ENCODE results near the gene HOXC5. TPM values are rescaled to one million over a fixed set of nuclear protein-coding genes. Genes with fewer than 3 reads are reported as not detected.
A peak's percentile ranks its signal among the peaks of the same experiment; 100 is the strongest.

Gene HOXC5
- total RNA-seq, 1 experiment from 2014 or later = not detected

- no peak for DNase-seq
- H3K9me3 Mint-ChIP-seq (ENCODE audit: low read depth, unreplicated experiment) = no peaks in the 10 kb centered on the region
- peaks cover 37% of the 10 kb centered on the region for H3K4me1 Mint-ChIP-seq (ENCODE audit: low read depth, unreplicated experiment)
- H3K4me3 Mint-ChIP-seq (ENCODE audit: low read depth, unreplicated experiment) = peak overlapping the region; percentile 64
- peaks cover 92% of the 10 kb centered on the region for H3K27me3 Mint-ChIP-seq (ENCODE audit: unreplicated experiment)
- intact Hi-C loops (cut with micrococcal nuclease; ENCODE audit: unreplicated experiment) = no loop called here
- CTCF ChIA-PET = interaction anchor here (0.6 to 0.7 kb wide), 2 partner anchors 14 to 194 kb away, joined by 6 read pairs; partner anchors contain the start of genes HOXC8 and SMUG1
- H3K36me3 Mint-ChIP-seq (ENCODE audit: insufficient read depth, unreplicated experiment) = peaks cover 20% of the 10 kb centered on the region
- H3K27ac Mint-ChIP-seq (ENCODE audit: unreplicated experiment) = peak overlapping the region; percentile 59
- BruUV-seq (replicated peaks) = no TSS peak
- TF ChIP-seq CTCF (IDR thresholded peaks at IDR 0.05; ENCODE audit: unreplicated experiment) = no peak
These were observed 37.9 kb upstream of the HOXC5 start for GRCh38 chr12:53995002-53995377.

GRCh38 chr12:53995378-53996239 is 37.2 kb upstream of the HOXC5 start:
- TF ChIP-seq CTCF (IDR thresholded peaks at IDR 0.05; ENCODE audit: unreplicated experiment) = no peak
- Mint-ChIP-seq H3K4me1 (ENCODE audit: low read depth, unreplicated experiment) (peaks cover 31% of the 10 kb centered on the region), H3K9me3 (ENCODE audit: low read depth, unreplicated experiment) (no peaks in the 10 kb centered on the region), H3K36me3 (ENCODE audit: insufficient read depth, unreplicated experiment) (peaks cover 26% of the 10 kb centered on the region), H3K27me3 (ENCODE audit: unreplicated experiment) (peaks cover 89% of the 10 kb centered on the region), H3K4me3 (ENCODE audit: low read depth, unreplicated experiment) (peak overlapping the region; percentile 64), H3K27ac (ENCODE audit: unreplicated experiment) (peak overlapping the region; percentile 59)
- DNase-seq = peak; percentile 79
- intact Hi-C loops (cut with micrococcal nuclease; ENCODE audit: unreplicated experiment) = no loop called here
- BruUV-seq (replicated peaks) = no TSS peak
- CTCF ChIA-PET = interaction anchor here (0.6 to 0.7 kb wide), 4 partner anchors 13 to 384 kb away, joined by 3 to 6 read pairs (median 6); partner anchors contain the start of genes HOXC8 and SMUG1

GRCh38 chr12:53996240-53997203 is 36.3 kb upstream of the HOXC5 start:
- TSS peak; percentile 48 for BruUV-seq (replicated peaks)
- Mint-ChIP-seq H3K27me3 (ENCODE audit: unreplicated experiment) (peaks cover 89% of the 10 kb centered on the region), H3K27ac (ENCODE audit: unreplicated experiment) (peak overlapping the region; percentile 59), H3K9me3 (ENCODE audit: low read depth, unreplicated experiment) (no peaks in the 10 kb centered on the region), H3K4me1 (ENCODE audit: low read depth, unreplicated experiment) (peaks cover 31% of the 10 kb centered on the region), H3K36me3 (ENCODE audit: insufficient read depth, unreplicated experiment) (peaks cover 27% of the 10 kb centered on the region), H3K4me3 (ENCODE audit: low read depth, unreplicated experiment) (peak overlapping the region; percentile 64)
- CTCF ChIA-PET = interaction anchor here (1.2 kb wide), 1 partner anchor 12 kb away, joined by 3 read pairs; the partner anchor contains the start of gene HOXC10
- intact Hi-C loops (cut with micrococcal nuclease; ENCODE audit: unreplicated experiment) = no loop called here
- no peak for DNase-seq
- TF ChIP-seq CTCF (IDR thresholded peaks at IDR 0.05; ENCODE audit: unreplicated experiment) = no peak
